Testis (tissue), 3 donors: ENCODE measurements around the gene QSOX2. TPM values are rescaled to one million over a fixed set of nuclear protein-coding genes. Genes with fewer than 3 reads are reported as not detected.

Experiments
- DNase-seq: peaks from one replicate; pipeline ENCODE4 v3.0.0-alpha.2; 2019
- H3K27ac ChIP-seq, 2 donors: fragments of 200-600 bp; sonication (generic); one replicate each; pipeline ENCODE4 v1.5.1; 2019
- H3K27me3 ChIP-seq: fragments of 200-600 bp; sonication (generic); one replicate; pipeline ENCODE4 v1.5.1; 2019
- H3K36me3 ChIP-seq: fragments of 200-600 bp; sonication (generic); one replicate; pipeline ENCODE4 v1.5.1; 2017; ENCODE audit warnings: low read depth; ENCODE audit errors: missing control alignments
- H3K4me1 ChIP-seq: fragments of 200-600 bp; sonication (generic); one replicate; pipeline ENCODE4 v1.5.1; 2019
- H3K4me3 ChIP-seq, 2 donors: fragments of 200-600 bp; sonication (generic); one replicate each; pipeline ENCODE4 v1.5.1; 2017 to 2019
- H3K9me3 ChIP-seq: fragments of 200-600 bp; sonication (generic); one replicate; pipeline ENCODE4 v1.5.1; 2017
- POLR2A ChIP-seq: fragments of 450-650 bp; IDR thresholded peaks from one replicate; pipeline ENCODE4 v1.6.1; 2017; ENCODE audit warnings: antibody characterized with exemption, mild to moderate bottlenecking, moderate library complexity
- WGBS, 2 donors: methylation state at CpG; one replicate each; pipeline ENCODE4 v1.1.5; 2018; 5-methylcytosine and 5-hydroxymethylcytosine counted together
- intact Hi-C: fragments of 100-400 bp; cut with DNase I; formaldehyde crosslinking; loops from one replicate; pipeline ENCODE4 v1.15.1; 2023; ENCODE audit warnings: low total_unique reads
- polyA plus RNA-seq: library from polyadenylated mRNA; stranded (reverse); fragments of 350-450 nt; fragmentation: Illumina TruSeq; extraction: RNeasy Lipid Tissue Mini Kit (QIAGEN cat#74804); gene quantifications from one replicate; pipeline ENCODE4 v1.2.3, GENCODE V29; 2014; ENCODE audit warnings: low read depth, low replicate concordance; ENCODE audit not compliant: insufficient read depth
- total RNA-seq, 2 donors: library from RNA; depleted of rRNA; stranded (reverse); fragments of >200 nt; gene quantifications; one replicate each; pipeline ENCODE4 v1.2.3, GENCODE V29; 2016
- TF ChIP-seq, protein P1 (sequence below), 3 experiments: fragments of 450-650 bp in 2 of 3; fragments of 200-600 bp in 1 of 3; sonication (generic) in 1 of 3; IDR thresholded peaks; one replicate each; pipeline ENCODE4 v1.5.1; 2016 to 2019; ENCODE audit warnings: antibody characterized with exemption in 3 of 3, mild to moderate bottlenecking in 2 of 3, moderate library complexity in 1 of 3

Gene QSOX2
- total and polyA plus RNA-seq, 3 donors from 2014 or later, result 22.1 to 23.3 (median 22.6) TPM

DNA sequence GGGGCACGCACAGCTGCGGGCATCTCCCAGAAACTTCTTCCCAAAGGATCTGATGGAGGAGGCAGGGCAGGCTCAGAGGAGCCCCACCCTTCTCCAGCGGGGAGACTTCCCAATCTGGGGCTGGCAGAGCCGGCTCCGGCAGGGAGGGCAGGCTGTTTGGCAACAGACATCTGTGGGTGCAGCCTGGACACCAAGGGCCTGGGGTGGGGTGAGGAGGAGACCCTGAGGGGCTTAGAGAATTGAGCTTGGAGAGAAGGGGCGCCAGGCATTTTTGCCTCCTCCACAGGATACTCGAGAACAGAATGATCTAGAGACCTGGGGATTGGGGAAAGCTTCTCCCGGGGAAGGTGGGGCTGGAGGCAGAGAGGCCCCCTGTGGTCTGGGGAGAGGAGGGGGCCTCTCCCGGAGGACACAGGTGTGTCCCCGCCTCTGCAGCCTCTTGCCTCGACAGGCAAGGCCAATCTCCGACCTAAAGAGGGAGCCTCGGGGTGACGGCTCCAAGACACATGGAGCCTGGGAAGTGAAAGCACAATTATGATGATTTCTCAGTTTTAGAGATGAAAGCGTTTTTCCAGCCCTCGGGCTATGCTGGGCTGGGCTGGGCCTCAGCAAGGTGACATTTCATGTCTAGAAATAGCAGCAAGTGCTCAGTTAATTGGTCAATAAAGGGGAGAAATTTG is 49.1 kb downstream of the QSOX2 start:
- peaks cover 8% of the 10 kb centered on the region for H3K4me1 ChIP-seq
- no peak overlapping the region for H3K4me3 ChIP-seq
- H3K36me3 ChIP-seq, result no peaks in the 10 kb centered on the region
- H3K9me3 ChIP-seq, result no peaks in the 10 kb centered on the region
- no peaks in the 10 kb centered on the region for H3K27me3 ChIP-seq
- no peak overlapping the region for H3K27ac ChIP-seq
- DNase-seq, result no peak
- intact Hi-C loops, result no loop called here
- TF ChIP-seq POLR2A, result no peak
- TF ChIP-seq, protein P1, sequence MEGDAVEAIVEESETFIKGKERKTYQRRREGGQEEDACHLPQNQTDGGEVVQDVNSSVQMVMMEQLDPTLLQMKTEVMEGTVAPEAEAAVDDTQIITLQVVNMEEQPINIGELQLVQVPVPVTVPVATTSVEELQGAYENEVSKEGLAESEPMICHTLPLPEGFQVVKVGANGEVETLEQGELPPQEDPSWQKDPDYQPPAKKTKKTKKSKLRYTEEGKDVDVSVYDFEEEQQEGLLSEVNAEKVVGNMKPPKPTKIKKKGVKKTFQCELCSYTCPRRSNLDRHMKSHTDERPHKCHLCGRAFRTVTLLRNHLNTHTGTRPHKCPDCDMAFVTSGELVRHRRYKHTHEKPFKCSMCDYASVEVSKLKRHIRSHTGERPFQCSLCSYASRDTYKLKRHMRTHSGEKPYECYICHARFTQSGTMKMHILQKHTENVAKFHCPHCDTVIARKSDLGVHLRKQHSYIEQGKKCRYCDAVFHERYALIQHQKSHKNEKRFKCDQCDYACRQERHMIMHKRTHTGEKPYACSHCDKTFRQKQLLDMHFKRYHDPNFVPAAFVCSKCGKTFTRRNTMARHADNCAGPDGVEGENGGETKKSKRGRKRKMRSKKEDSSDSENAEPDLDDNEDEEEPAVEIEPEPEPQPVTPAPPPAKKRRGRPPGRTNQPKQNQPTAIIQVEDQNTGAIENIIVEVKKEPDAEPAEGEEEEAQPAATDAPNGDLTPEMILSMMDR (IDR thresholded peaks at IDR 0.05), result no peak
- WGBS, 2 donors, result 13 to 31% methylated on average over 11 to 16 of the region's 16 CpGs

GRCh38 chr9:136194540-136194939 is 51.1 kb downstream of the QSOX2 start:
- no peaks in the 10 kb centered on the region for H3K9me3 ChIP-seq
- no peak for DNase-seq
- intact Hi-C loops, result no loop called here
- H3K4me3 ChIP-seq, result no peak overlapping the region
- no peaks in the 10 kb centered on the region for H3K27me3 ChIP-seq
- H3K4me1 ChIP-seq, result peaks cover 8% of the 10 kb centered on the region
- no peaks in the 10 kb centered on the region for H3K36me3 ChIP-seq
- WGBS, 2 donors, result 27% methylated on average over 5 of the region's 5 CpGs
- TF ChIP-seq, protein P1 (IDR thresholded peaks at IDR 0.05), result no peak
- no peak for TF ChIP-seq POLR2A
- H3K27ac ChIP-seq, result no peak overlapping the region

DNA sequence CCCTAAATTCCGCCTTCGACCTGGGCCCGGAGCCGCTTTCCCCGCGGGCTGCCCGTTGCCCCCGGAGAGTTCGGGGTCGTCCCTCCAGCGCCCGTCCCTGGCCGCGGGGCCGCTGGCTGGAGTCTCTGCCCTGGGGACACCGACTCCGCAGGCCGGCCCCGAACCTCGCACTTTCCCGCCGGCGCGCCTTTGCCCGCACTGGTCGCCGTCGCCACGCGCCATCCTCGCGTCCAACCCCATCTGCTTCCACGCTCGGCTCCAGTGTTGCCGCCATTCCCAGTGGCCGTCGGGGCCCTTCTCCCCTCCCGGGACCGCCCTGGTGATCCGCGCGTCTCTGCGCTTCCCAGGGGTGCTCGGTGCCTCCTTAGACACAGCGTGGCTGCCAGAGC is 51.7 kb downstream of the QSOX2 start:
- Histone ChIP-seq H3K4me3 (peak overlapping the region in 1 of 2 donors; percentile 12), H3K27ac (no peak overlapping the region), H3K27me3 (no peaks in the 10 kb centered on the region), H3K36me3 (no peaks in the 10 kb centered on the region), H3K9me3 (no peaks in the 10 kb centered on the region), H3K4me1 (peaks cover 8% of the 10 kb centered on the region)
- no peak for TF ChIP-seq POLR2A
- TF ChIP-seq, protein P1 (IDR thresholded peaks at IDR 0.05), result no peak
- DNase-seq, result no peak
- intact Hi-C loops, result no loop called here
- 0 to 1% methylated on average over 8 to 25 of the region's 45 CpGs for WGBS, 2 donors

- Histone ChIP-seq H3K4me3 (peak overlapping the region in 1 of 2 donors; percentile 12), H3K27ac (no peak overlapping the region), H3K9me3 (no peaks in the 10 kb centered on the region), H3K36me3 (no peaks in the 10 kb centered on the region), H3K4me1 (peaks cover 3% of the 10 kb centered on the region), H3K27me3 (no peaks in the 10 kb centered on the region)
- TF ChIP-seq POLR2A, result no peak
- TF ChIP-seq, protein P1 (IDR thresholded peaks at IDR 0.05), result no peak
- intact Hi-C loops, result no loop called here
- DNase-seq, result no peak
- WGBS, 2 donors, result 0% methylated on average over 30 of the region's 96 CpGs; no CpG with 5 or more reads in 1 of the 2 donors
Measured at GRCh38 chr9:136193127-136193890, 52.3 kb downstream of the QSOX2 start.
